H9 (cell line): ENCODE measurements around the gene HSPA8. TPM values are rescaled to one million over a fixed set of nuclear protein-coding genes. Genes with fewer than 3 reads are reported as not detected.
A peak's percentile ranks its signal among the peaks of the same experiment; 100 is the strongest.

Experiments used
- DNase-seq: peaks from one replicate; pipeline ENCODE4 v3.0.0-alpha.2; 2017
- H2AFZ ChIP-seq: one replicate; pipeline ENCODE4 v1.6.1; 2013; ENCODE audit warnings: mild to moderate bottlenecking, low read length, control low read depth, moderate library complexity
- H2AK5ac ChIP-seq: 2 replicates; pipeline ENCODE4 v1.6.1; 2013; ENCODE audit warnings: low read length, control low read depth, mixed read lengths; ENCODE audit not compliant: insufficient read length
- H2BK120ac ChIP-seq: one replicate; pipeline ENCODE4 v1.6.1; 2013; ENCODE audit warnings: low read depth, mild to moderate bottlenecking, low read length, control low read depth, inconsistent platforms; ENCODE audit not compliant: poor library complexity, severe bottlenecking
- H2BK12ac ChIP-seq: 2 replicates; pipeline ENCODE4 v1.6.1; 2013; ENCODE audit warnings: low read length, control low read depth, mixed read lengths, low read depth; ENCODE audit not compliant: insufficient read length
- H2BK15ac ChIP-seq: 2 replicates; pipeline ENCODE4 v1.6.1; 2013; ENCODE audit warnings: low read depth, low read length, control low read depth
- H2BK20ac ChIP-seq: one replicate; pipeline ENCODE4 v1.6.1; 2013; ENCODE audit warnings: low read depth, mild to moderate bottlenecking, low read length, control low read depth, inconsistent platforms; ENCODE audit not compliant: poor library complexity, severe bottlenecking
- H2BK5ac ChIP-seq: 2 replicates; pipeline ENCODE4 v1.6.1; 2013; ENCODE audit warnings: low read length, control low read depth, mixed read lengths; ENCODE audit not compliant: insufficient read length
- H3K14ac ChIP-seq: 2 replicates; pipeline ENCODE4 v1.6.1; 2013; ENCODE audit warnings: low read length, control low read depth; ENCODE audit not compliant: insufficient read depth
- H3K18ac ChIP-seq: 2 replicates; pipeline ENCODE4 v1.6.1; 2013; ENCODE audit warnings: low read depth, mild to moderate bottlenecking, mixed read lengths, low read length, control low read depth; ENCODE audit not compliant: insufficient read length
- H3K23ac ChIP-seq: 2 replicates; pipeline ENCODE4 v1.6.1; 2013; ENCODE audit warnings: low read length, control low read depth, mixed read lengths, low read depth; ENCODE audit not compliant: insufficient read length
- H3K23me2 ChIP-seq: 2 replicates; pipeline ENCODE4 v1.6.1; 2013; ENCODE audit warnings: low read depth, mild to moderate bottlenecking, mixed read lengths, low read length, control low read depth; ENCODE audit not compliant: insufficient read length, poor library complexity, severe bottlenecking
- H3K27ac ChIP-seq: 2 replicates; pipeline ENCODE4 v1.5.1; 2013; ENCODE audit warnings: low read length, control low read depth, mixed read lengths, low read depth; ENCODE audit not compliant: insufficient read length
- H3K27me3 ChIP-seq: 2 replicates; pipeline ENCODE4 v1.6.1; 2013; ENCODE audit warnings: low read length, control low read depth, inconsistent platforms; ENCODE audit not compliant: insufficient read depth
- H3K4ac ChIP-seq: 2 replicates; pipeline ENCODE4 v1.6.1; 2013; ENCODE audit warnings: low read depth, mild to moderate bottlenecking, control low read depth, inconsistent platforms, low read length, moderate library complexity
- H3K4me1 ChIP-seq: 2 replicates; pipeline ENCODE4 v1.6.1; 2013; ENCODE audit warnings: low read length, control low read depth, inconsistent platforms; ENCODE audit not compliant: insufficient read depth
- H3K4me2 ChIP-seq: 2 replicates; pipeline ENCODE4 v1.6.1; 2013; ENCODE audit warnings: low read length, control low read depth, mixed read lengths; ENCODE audit not compliant: insufficient read length, insufficient read depth
- H3K56ac ChIP-seq: 2 replicates; pipeline ENCODE4 v1.6.1; 2013; ENCODE audit warnings: low read depth, mild to moderate bottlenecking, mixed read lengths, low read length, control low read depth; ENCODE audit not compliant: insufficient read length
- H3K79me1 ChIP-seq: 2 replicates; pipeline ENCODE4 v1.6.1; 2013; ENCODE audit warnings: low read depth, mild to moderate bottlenecking, moderate library complexity, low read length, control low read depth, inconsistent platforms; ENCODE audit not compliant: insufficient read depth, poor library complexity, severe bottlenecking
- H3K79me2 ChIP-seq: 2 replicates; pipeline ENCODE4 v1.6.1; 2013; ENCODE audit warnings: low read length, control low read depth, inconsistent platforms; ENCODE audit not compliant: insufficient read depth
- H3K9ac ChIP-seq: 2 replicates; pipeline ENCODE4 v1.6.1; 2013; ENCODE audit warnings: low read length, control low read depth, mixed read lengths; ENCODE audit not compliant: insufficient read length; ENCODE audit errors: extremely low read depth
- H3K9me3 ChIP-seq: one replicate; pipeline ENCODE4 v1.6.1; 2013; ENCODE audit warnings: low read depth, low read length, inconsistent platforms; ENCODE audit not compliant: control insufficient read depth
- H3T11ph ChIP-seq: one replicate; pipeline ENCODE4 v1.6.1; 2013; ENCODE audit warnings: mild to moderate bottlenecking, low read length, control low read depth, inconsistent platforms
- H4K20me1 ChIP-seq: one replicate; pipeline ENCODE4 v1.6.1; 2013; ENCODE audit not compliant: control insufficient read depth, insufficient read length, insufficient read depth
- H4K5ac ChIP-seq: 2 replicates; pipeline ENCODE4 v1.6.1; 2013; ENCODE audit warnings: low read depth, mild to moderate bottlenecking, mixed read lengths, low read length, control low read depth; ENCODE audit not compliant: insufficient read length
- H4K8ac ChIP-seq: replicated peaks from 2 replicates; pipeline ENCODE4 v1.6.1; 2013; ENCODE audit warnings: low read length, control low read depth, mixed read lengths, low read depth; ENCODE audit not compliant: insufficient read length
- H4K91ac ChIP-seq: 2 replicates; pipeline ENCODE4 v1.6.1; 2013; ENCODE audit warnings: low read depth, mild to moderate bottlenecking, moderate library complexity, mixed read lengths, low read length, control low read depth; ENCODE audit not compliant: insufficient read length
- H3K27ac Mint-ChIP-seq, 3 experiments: 2 replicates in 2 of 3; 3 replicates in 1 of 3; pipeline ENCODE4 v1.8.0; 2020 to 2021; ENCODE audit warnings: mixed read lengths in 3 of 3, mild to moderate bottlenecking in 1 of 3, moderate library complexity in 1 of 3
- H3K27me3 Mint-ChIP-seq: 2 replicates; pipeline ENCODE4 v1.8.0; 2021; ENCODE audit warnings: low read depth, mild to moderate bottlenecking, moderate library complexity, mixed read lengths
- H3K36me3 Mint-ChIP-seq, 3 experiments: 2 replicates in 2 of 3; 3 replicates in 1 of 3; pipeline ENCODE4 v1.8.0; 2020 to 2021; ENCODE audit warnings: low read depth in 3 of 3, mixed read lengths in 3 of 3; ENCODE audit not compliant: insufficient read depth in 1 of 3
- H3K4me1 Mint-ChIP-seq, 2 experiments: 2 replicates each; pipeline ENCODE4 v1.8.0; 2020; ENCODE audit warnings: mixed read lengths in 2 of 2
- H3K4me3 Mint-ChIP-seq, 2 experiments: 2 replicates in 1 of 2; 3 replicates in 1 of 2; pipeline ENCODE4 v1.8.0; 2020 to 2021; ENCODE audit warnings: mild to moderate bottlenecking in 2 of 2, mixed read lengths in 2 of 2, moderate library complexity in 1 of 2
- H3K9me3 Mint-ChIP-seq, 2 experiments: 2 replicates in 1 of 2; 3 replicates in 1 of 2; pipeline ENCODE4 v1.8.0; 2020; ENCODE audit warnings: mild to moderate bottlenecking in 2 of 2, mixed read lengths in 2 of 2, moderate library complexity in 1 of 2
- CTCF ChIP-seq: fragments of 200-600 bp; sonication (generic); conservative IDR thresholded peaks from 3 replicates; pipeline ENCODE4 v1.8.0; 2021; ENCODE audit warnings: antibody characterized with exemption, mild to moderate bottlenecking
- WGBS: extraction: QIAGEN DNeasy Blood & Tissue Kit; methylation state at CpG from one replicate; pipeline ENCODE4 v1.1.7; 2013; ENCODE audit warnings: missing lambda C conversion rate, low lambda C conversion rate, mixed read lengths; ENCODE audit not compliant: insufficient read length; ENCODE audit errors: extremely low coverage; 5-methylcytosine and 5-hydroxymethylcytosine counted together
- total RNA-seq: library from RNA; stranded (reverse); gene quantifications from 2 replicates; pipeline ENCODE4 v1.2.1, GENCODE V29; 2021

Gene HSPA8
- total RNA-seq, 1 experiment from 2014 or later = 2,160 TPM

DNA sequence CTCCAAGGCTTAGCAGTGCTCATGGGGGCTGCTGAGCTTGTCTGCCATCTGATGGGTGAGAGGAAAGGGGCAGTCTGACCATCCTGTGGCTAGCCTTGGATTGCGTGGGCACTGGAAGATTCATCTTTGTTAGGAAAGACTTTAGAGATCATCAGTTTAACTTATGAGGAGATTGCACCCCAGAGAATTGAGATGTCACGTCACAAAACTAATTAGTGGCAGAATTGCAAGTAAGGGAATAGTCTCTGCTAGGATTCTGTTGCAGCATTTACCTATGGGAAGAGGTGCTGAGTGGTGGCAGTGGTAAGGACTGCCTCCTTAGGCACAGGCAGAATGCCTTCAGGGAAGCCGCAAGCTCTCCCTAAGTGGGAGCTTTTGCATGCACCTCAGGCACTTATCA lies 42.8 kb upstream of the HSPA8 start:
- Histone ChIP-seq H4K91ac (no peak overlapping the region), H4K8ac (no peak overlapping the region), H3K9me3 (no peaks in the 10 kb centered on the region), H3K23ac (no peak overlapping the region), H3K79me2 (no peaks in the 10 kb centered on the region), H3K4me2 (no peak overlapping the region), H3K9ac (no peak overlapping the region), H4K5ac (no peak overlapping the region), H2BK120ac (no peak overlapping the region), H3K79me1 (no peaks in the 10 kb centered on the region), H3K4ac (no peak overlapping the region), H3K4me1 (no peaks in the 10 kb centered on the region), H3T11ph (no peak overlapping the region), H2BK12ac (no peak overlapping the region), H3K27me3 (no peaks in the 10 kb centered on the region), H2AK5ac (no peak overlapping the region), H2BK15ac (no peak overlapping the region), H2BK20ac (no peak overlapping the region), H3K56ac (no peak overlapping the region), H3K14ac (no peak overlapping the region), H3K27ac (no peak overlapping the region), H3K18ac (no peak overlapping the region), H4K20me1 (no peaks in the 10 kb centered on the region), H2AFZ (no peak overlapping the region), H2BK5ac (no peak overlapping the region), H3K23me2 (no peaks in the 10 kb centered on the region)
- Mint-ChIP-seq H3K4me3 (no peak overlapping the region), H3K27me3 (no peaks in the 10 kb centered on the region), H3K27ac (peak overlapping the region in 1 of 3 experiments; percentile 67; a peak in 2 of 7 replicates), H3K4me1 (peaks cover 15 to 16% of the 10 kb centered on the region in 2 experiments), H3K9me3 (no peaks in the 10 kb centered on the region), H3K36me3 (peaks cover 0 to 1% (median 0%) of the 10 kb centered on the region in 3 experiments; a peak in 1 of 7 replicates)
- no peak for TF ChIP-seq CTCF
- no peak for DNase-seq
- WGBS = no CpG with 5 or more reads among the region's 3 CpGs
